GM18511 (cell line): ENCODE data around the gene OR2C1.

Experiments used
- ATAC-seq: cut with Tn5 transposase; IDR thresholded peaks from one replicate; pipeline ENCODE4 v1.9.1; 2021; ENCODE audit warnings: mild to moderate bottlenecking, moderate library complexity; ENCODE audit not compliant: unreplicated experiment

The OR2C1 gene

DNA sequence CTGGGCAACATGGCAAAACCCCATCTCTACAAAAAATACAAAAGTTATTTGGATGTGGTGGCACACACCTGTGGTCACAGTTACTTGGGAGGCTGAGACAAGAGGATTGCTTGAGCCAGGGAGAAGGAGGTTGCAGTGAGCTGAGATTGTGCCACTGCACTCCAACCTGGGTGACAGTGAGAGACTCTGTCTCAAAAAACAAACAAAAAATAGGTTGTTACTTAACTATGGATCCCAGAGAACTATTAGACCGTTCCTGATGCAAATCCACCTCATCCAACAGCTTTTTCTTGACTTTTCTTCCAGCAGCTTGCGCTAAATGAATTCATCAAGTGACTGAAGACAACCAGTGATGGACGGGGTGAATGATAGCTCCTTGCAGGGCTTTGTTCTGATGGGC is at the start of gene OR2C1:
OR2C1 (plus strand) TSS at position 301 of the 400 bp plus-strand sequence; CDS start at position 353, 52 bp downstream.
- no peak for ATAC-seq

DNA sequence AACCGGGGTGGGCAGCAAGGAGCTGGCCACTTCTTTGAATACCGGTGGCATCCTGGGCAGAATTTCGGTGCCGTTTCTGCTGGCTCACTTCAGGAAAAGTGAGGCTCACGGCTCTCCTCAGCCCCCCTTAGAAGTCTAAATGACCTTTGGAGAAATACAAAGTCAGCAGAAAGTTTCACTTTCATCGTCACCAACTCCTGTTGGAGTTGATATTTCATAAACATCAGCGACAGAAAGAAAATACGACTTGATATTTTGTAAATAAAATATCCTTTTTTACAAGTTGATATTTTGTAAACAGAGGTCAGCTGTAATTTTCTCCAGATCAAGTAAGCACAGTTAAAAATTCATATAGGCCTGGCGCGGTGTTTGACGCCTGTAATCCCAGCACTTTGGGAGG is 49.6 kb upstream of the OR2C1 start:
- ATAC-seq = no peak

DNA sequence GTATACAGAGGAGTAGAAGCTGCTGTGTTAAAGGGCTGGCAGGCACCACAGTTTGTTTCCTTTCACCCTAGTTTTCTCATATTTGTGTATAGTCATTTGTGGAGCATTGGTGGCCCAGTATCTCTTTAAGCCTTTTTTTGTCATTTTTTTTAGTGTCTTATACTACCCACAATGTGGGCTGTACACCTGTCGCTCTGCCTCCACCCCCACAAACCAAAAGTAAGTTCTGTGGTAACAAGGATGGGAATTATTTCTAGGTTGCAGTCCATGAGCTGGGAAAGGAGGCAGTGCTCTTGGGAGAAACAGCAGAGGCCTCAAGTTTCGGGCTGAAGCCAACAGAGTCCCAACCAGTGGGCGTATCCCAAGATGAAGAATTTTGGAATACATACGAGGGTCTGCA is 44.2 kb upstream of the OR2C1 start:
- ATAC-seq = no peak

DNA sequence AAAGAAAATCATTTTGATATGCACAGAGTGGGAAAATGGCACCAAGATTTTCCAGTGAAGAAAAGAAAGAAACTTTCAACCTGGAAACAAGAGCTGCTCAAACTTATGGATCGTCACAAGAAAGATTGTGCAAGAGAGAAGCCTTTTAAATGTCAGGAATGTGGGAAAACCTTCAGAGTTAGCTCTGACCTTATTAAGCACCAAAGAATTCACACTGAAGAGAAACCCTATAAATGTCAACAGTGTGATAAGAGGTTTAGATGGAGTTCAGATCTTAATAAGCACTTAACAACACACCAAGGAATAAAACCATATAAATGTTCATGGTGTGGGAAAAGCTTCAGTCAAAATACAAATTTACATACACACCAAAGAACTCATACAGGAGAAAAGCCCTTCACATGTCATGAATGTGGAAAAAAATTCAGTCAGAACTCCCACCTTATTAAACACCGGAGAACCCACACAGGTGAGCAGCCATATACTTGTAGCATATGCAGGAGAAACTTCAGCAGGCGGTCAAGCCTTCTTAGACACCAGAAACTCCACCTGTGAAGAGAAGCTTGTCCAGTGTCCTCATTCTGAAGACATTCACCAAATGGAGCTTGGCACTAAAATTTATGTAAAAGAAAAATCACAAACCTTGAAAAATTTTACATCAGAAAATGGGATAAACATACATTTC is 38.2 kb upstream of the OR2C1 start:
- ATAC-seq = no peak

DNA sequence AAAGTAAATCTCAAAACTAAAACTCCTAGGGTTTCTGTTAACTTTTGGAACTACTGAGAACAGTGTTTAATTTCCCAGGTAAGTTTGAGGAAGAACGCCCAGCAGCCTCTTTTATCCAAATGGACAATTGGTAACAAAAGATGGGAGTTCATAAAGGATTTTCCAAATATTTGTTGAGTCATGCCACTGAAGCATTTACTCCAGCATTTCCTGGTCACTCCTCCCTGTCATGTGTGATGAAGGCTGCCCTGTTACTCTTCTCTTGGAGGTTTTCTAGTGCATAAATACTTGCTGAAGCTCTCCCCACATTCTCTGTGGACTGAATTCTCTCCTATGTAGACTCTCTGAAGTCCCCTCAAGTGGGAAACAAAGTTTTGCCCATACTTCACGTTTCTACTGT is 33.9 kb upstream of the OR2C1 start:
- ATAC-seq = no peak

DNA sequence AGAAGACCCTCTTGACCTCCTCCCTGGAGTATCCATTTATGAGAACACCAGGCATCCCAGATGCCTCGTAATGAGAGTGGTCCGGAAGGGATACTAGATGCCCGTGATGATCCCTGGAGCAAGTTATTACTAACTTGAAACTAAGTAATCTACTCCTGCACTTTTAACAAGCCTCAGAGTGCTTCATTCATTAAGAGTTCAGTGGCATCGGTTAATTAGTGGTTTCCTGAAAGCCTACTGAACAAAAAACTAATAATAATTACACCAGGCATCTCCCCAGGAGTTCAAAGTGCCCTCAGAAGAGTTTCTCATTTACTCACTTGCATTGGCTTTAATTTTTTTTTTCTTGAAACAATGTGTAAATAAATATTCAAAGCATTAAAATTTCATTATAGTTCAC is 28.2 kb upstream of the OR2C1 start:
- no peak for ATAC-seq

DNA sequence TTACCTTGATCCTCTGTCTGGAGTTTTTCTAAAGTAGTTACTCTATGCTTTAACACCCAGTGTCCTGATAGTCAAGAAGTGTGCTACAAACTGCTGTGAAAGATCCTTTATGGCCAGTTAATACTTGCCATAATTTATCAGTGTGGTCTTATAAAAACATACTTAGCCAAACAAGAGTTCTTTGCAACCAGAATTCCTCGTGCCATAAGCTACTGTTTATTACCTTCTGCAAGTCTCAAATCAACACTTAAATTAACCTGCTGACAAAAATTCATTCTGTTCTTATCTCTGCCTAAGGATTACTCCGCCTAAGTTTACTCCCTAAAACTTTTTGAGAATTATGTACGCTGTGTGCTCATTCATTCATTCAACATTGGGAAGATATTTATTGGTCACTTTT is 27.6 kb upstream of the OR2C1 start:
- ATAC-seq = no peak

DNA sequence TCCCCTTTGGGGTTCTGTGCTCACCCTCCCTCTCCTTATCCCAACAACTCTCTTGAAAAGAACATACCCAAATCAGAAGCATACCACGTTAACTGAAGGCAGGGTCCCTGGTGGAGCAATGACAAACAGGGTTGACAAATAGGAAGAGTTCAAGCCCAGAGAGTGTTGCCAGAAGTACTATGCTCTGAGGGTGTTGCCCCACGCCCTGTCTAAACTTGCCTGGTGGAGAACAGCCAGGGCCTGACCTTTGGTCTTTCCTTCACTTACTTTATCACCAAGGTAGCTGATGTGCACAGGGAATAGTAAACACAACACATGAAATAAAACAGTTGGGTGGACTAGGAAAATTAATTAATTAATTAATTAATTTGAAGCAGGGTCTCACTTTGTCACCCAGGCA is 27.0 kb upstream of the OR2C1 start:
- ATAC-seq = no peak

DNA sequence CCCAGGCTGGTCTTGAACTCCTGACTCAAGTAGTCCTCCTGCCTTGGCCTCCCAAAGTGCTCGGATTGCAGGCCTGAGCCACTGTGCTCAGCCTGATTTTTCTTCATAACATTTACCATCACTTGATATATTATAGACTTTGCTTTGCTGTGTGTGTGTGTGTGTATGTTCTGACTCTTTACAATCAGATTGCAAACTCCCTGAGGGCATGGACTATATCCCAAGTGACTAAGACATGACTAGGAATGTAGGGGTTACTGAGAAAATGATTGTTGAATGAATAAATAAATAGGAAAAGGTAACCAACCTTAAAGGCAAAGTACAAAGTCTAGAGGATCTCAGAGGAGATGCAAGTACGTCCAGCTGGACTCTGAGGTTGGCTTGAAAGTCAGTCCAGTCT is 9.6 kb upstream of the OR2C1 start:
- no peak for ATAC-seq

DNA sequence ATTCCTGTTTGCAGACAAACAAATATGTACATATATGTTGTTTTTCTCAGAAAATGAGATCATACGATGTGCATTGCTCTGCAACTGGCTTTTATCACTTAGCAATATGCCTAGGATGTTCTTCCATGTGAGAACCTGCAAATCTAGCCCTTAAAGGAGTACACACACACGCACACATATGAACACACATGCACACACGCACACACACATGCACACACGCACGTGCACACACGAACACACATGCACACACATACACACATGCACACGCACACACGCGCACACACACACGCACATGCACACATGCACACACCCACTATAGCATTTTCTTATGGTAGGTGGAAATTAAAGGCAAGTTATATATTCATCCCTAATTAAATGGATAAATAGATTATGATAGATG is 8.1 kb upstream of the OR2C1 start:
- no peak for ATAC-seq

DNA sequence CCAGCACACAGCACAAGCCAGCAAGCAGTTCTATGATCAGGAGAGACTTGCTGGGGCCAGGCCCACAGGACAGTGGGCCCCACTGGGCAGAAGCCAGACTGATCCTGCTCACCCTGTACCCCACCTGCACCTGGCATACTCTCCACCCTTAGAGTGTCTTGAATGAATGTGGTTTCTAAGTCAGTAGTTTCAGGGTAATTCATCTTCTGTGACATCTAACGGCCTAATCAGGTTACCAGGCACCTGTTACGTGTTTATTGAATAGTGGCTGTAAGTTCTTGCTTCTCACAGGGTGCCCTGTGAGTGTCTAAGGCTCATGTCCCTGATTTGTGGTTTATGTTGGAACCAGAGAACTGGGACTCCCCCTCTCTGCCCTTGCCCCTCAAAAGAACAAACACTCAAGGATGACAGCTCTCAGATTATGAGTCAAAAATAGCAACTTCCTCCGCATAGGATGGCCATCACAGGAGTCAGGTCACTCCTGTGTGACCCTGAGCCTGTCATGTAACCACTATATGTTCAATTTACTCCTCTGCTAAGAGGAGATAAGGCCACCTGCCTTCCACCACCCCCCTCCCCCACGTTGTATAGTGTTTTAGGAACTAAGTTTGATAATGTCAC is 7.0 kb upstream of the OR2C1 start:
- no peak for ATAC-seq

DNA sequence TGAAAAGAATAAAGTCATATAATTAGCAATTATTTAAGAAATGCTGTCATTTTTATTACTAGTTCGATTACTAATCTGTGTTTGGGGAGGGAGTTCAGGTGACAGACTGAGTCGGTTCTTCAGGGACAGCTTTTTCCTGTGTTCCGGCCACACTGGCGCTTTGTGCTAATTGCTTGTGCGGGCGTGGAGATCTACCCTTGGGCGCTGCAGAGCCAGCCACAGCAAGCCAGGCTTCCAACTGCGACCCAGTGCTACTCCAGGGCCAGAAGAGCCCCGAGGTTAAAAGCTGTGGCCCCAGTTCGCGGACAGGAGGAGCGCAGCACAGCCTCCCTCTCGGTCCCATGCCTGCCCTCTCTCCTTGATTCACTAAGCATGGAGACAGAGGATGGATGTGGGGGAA is 6.5 kb upstream of the OR2C1 start:
- no peak for ATAC-seq

DNA sequence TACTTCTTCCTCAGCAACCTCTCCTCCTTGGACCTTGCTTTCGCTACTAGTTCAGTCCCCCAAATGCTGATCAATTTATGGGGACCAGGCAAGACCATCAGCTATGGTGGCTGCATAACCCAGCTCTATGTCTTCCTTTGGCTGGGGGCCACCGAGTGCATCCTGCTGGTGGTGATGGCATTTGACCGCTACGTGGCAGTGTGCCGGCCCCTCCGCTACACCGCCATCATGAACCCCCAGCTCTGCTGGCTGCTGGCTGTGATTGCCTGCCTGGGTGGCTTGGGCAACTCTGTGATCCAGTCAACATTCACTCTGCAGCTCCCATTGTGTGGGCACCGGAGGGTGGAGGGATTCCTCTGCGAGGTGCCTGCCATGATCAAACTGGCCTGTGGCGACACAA is 429 bp downstream of the OR2C1 start:
- no peak for ATAC-seq

DNA sequence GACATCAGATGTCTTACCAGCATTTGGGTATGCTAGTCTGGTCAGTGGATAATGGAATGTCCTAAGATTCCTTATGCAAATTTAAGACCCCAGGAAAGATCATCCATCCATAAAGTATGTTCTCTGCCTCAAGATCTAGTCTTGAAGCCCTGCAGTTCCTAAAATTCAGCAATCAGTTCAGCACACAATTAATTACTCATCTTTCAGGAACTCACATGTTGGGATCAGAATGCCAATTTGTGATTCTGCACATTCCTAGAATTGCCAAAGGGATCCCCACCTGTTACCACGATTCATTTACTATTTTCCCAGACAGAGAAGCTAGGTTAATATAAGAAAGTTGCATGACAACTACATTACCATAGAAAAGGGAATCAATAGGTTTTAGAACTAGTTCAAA is 3.2 kb downstream of the OR2C1 start:
- ATAC-seq = no peak

DNA sequence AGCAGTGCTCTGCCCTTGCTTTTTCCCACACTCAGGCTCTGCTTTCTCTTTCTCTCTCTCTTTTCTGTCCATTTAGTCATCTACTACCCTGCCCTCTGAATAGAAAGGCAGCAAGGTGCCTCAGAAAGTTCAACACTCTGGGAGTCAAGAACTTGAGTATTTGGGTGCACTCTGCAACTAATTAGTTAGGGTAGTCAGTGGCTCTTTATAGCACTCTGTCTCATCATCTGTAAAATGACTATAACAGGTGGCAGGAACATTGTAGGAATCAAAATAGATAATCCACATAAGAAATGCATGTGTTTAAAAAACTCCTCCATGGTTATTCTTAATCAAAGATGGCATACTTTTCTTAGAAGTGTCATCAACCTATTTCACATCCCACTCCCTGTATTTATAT is 7.2 kb downstream of the OR2C1 start:
- ATAC-seq = no peak

DNA sequence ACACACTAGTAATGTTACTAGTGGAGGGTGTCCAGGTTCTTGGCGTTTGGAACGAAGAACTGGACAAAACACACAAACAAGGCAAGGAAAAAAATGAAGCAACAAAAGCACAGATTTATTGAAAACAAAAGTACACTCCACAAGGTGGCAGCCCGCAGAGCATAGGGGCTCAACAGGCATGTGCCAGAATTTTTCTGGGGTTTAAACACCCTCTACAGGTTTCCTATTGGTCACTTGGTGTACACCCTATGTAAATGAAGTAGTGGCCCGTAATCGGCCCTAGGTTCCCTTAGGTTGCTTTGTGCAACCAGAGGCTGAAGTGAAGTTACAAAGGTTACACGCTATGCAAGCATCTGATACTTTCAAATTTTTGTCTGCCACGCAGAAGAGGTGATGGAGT is 8.1 kb downstream of the OR2C1 start:
- ATAC-seq = no peak

DNA sequence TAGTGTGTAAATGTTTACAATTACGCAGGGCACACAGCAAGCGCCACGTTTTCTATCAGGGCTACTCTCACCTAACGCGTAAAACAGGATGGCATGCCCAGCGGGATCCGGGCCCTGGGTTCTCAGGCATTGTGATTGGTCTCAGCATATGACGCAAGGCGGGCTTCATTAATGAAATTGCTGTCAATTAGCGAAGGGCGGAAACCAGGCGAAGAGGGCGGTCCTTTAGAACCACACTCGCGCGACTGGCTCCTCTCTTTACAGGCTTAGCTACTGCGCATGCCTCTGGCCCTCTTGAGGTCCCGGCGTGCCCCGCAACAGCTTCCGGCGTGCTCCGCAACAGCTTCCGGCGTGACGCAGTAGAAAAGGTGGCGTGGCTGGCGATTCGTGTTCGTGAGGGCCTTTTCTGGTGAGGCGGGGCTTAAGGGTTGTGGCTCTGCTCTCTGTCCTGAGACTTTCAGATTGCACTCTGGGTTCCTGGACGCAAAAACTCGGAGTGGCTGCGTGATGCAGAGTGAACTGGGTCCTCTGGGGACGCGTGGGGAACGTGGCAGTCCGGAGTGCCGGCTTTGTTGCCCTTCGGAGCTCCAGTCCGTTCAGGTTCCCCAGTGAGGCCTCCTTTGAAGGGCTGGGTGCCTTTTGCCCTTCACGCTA is 9.2 kb downstream of the OR2C1 start:
- ATAC-seq = peak; percentile 71

DNA sequence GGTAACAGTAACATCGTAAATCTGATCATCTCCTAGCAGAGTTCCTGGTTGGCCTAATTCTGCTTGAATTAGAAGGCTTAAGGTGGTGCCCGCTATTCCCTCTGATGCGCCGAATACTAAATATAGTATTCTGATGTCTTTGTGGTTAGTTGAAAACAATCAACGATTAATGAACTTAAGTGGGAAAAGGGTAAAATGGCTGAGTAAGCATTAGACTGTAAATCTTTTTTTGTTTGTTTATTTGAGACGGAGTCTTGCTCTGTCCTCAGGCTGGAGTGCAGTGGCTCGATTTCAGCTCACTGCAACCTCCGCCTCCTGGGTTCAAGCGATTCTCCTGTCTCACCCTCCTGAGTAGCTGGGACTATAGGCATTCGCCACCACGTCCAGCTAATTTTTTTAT is 13.4 kb downstream of the OR2C1 start:
- no peak for ATAC-seq

DNA sequence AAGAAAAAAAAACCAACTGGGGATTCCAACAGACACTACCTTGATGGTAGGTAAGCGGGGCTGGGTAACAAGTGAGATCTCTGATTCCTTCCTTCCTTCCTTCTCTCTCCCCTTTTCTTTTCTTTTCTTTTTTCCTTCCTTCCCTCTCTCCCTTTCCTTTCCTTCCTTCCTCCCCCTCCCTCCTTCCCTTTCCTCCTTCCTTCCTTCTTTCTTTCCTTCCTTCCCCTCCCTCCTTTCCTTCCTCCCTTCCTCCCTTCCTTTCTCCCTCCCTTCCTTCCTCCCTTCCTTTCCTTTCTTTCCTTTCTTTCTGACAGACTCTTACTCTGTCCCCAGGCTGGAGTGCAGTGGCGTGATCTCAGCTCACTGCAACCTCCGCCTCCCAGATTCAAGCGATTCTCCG is 20.0 kb downstream of the OR2C1 start:
- no peak for ATAC-seq

DNA sequence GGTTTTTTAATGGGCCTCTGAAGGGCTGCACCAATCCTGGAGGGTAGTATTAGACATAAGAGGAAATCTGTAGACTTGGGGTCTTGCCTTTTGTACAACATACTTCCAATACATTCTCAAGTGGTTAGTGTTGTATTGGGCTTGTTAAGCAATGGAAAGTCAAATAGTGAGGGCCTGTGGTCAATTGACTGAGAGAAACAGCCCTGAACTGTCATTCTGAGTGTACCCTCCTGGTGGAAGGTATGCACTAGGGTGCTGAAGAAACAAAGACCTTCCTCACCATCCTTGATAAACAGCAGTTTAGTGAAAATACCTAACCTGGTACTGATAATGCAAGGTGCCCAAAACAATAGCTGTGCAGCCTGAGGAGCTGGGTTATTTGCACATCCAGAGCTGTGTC is 22.2 kb downstream of the OR2C1 start:
- no peak for ATAC-seq

DNA sequence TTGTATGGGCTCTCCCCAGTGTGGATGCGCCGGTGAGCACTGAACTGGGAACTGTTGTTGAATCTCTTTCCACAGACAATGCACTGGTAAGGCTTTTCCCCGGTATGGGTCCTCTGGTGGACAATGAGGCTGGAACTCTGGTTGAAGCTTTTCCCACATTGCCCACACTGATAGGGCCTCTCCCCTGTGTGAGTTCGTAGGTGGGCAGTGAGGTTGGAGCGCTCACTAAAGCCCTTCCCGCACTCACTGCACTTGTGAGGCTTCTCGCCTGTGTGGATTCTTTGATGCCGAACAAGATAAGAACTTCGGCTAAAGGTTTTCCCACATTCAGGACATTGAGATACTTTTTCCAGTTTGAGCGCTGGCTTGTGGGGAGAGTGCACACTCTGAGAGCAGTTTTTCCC is 27.4 kb downstream of the OR2C1 start:
- no peak for ATAC-seq

DNA sequence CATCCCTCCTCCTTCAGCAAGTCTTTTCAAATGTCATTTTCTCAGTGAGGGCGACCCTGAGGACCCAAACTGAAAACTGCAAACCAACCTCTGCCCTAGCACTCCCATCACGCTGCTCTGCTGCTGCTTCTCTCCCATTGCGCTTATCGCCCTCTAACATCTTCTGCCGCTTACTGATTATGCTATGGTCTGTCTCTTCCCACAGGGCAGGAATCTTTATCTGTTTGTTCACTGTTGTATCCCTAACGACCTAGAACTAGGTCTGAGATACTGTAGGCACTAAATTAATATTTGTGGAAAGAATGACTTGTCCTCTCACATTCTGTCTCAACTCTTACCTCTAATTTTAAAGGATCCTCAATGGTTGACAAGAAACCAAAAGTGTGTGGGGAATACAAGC is 32.6 kb downstream of the OR2C1 start:
- ATAC-seq = no peak
